Measurements from ENCODE around the gene RMDN2. TPM values are rescaled to one million over a fixed set of nuclear protein-coding genes. Genes with fewer than 3 reads are reported as not detected.

Gene RMDN2
- total RNA-seq, 3 donors from 2014 or later (not counting 1 experiment from before 2014, with no cell fraction given), result 8.4 to 10.9 (median 8.4) TPM

DNA sequence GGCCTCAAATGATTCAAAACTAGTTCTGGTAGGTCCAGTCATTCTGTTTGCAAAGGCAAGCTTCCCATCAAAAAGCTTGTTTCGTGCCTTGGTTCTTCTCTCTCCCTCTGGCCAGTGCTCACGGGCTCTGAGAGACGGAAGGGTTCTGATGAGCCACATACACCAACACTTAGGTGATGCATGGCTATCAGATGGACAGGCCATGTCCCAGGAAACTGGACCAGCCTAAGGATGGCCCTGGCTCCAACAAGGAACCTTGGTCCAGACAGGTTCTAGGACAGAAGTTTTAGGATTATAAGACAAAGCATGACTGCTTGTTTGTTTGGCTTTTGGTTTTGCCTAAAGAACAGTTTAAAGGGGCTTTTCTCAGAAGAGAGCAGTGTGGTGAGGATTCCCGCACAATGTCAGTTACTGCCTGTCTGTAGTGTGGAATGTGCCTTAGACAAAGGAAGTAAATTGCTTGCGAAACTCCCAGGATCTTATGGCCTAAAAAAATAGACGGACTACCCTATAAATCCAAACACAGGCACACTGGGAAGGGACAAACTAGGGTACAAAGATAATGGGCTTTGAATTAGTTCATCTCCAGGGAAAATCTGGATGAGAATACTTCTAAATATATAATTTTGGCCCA lies 140.5 kb downstream of the RMDN2 start:
- TF ChIP-seq, protein P1, sequence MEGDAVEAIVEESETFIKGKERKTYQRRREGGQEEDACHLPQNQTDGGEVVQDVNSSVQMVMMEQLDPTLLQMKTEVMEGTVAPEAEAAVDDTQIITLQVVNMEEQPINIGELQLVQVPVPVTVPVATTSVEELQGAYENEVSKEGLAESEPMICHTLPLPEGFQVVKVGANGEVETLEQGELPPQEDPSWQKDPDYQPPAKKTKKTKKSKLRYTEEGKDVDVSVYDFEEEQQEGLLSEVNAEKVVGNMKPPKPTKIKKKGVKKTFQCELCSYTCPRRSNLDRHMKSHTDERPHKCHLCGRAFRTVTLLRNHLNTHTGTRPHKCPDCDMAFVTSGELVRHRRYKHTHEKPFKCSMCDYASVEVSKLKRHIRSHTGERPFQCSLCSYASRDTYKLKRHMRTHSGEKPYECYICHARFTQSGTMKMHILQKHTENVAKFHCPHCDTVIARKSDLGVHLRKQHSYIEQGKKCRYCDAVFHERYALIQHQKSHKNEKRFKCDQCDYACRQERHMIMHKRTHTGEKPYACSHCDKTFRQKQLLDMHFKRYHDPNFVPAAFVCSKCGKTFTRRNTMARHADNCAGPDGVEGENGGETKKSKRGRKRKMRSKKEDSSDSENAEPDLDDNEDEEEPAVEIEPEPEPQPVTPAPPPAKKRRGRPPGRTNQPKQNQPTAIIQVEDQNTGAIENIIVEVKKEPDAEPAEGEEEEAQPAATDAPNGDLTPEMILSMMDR (IDR thresholded peaks at IDR 0.05), result no peak
- Histone ChIP-seq H3K27me3 (ENCODE audit: control insufficient read depth, insufficient read depth, low read length) (peaks cover 4% of the 10 kb centered on the region), H3K9me3 (ENCODE audit: control insufficient read depth, insufficient read depth, low read length) (no peaks in the 10 kb centered on the region), H3K27ac (ENCODE audit: low read length) (no peak overlapping the region), H3K4me3 (ENCODE audit: low read length) (no peak overlapping the region), H3K36me3 (ENCODE audit: control insufficient read depth, insufficient read depth, low read length) (no peaks in the 10 kb centered on the region), H3K4me1 (ENCODE audit: control insufficient read depth, insufficient read depth, low read length) (no peaks in the 10 kb centered on the region)
- Mint-ChIP-seq H3K4me1 (no peaks in the 10 kb centered on the region), H3K4me3 (no peak overlapping the region), H3K9me3 (no peaks in the 10 kb centered on the region), H3K36me3 (no peaks in the 10 kb centered on the region), H3K27me3 (ENCODE audit: low read depth in 2 of 2) (peaks cover 0 to 22% of the 10 kb centered on the region in 2 donors), H3K27ac (no peak overlapping the region)
- 97% methylated on average over 4 of the region's 6 CpGs for WGBS (ENCODE audit: insufficient coverage)
- intact Hi-C loops (cut with micrococcal nuclease), result no loop called here
- ATAC-seq (no peak), DNase-seq (no peak)

GRCh38 chr2:38066421-38067115 lies 141.5 kb downstream of the RMDN2 start:
- H3K9me3 ChIP-seq (ENCODE audit: control insufficient read depth, insufficient read depth, low read length), result no peaks in the 10 kb centered on the region
- WGBS (ENCODE audit: insufficient coverage), result 95% methylated on average over 3 of the region's 6 CpGs
- peaks cover 4% of the 10 kb centered on the region for H3K27me3 ChIP-seq (ENCODE audit: control insufficient read depth, insufficient read depth, low read length)
- ATAC-seq (no peak), DNase-seq (no peak)
- Mint-ChIP-seq H3K27me3 (ENCODE audit: low read depth in 2 of 2) (peaks cover 0 to 21% of the 10 kb centered on the region in 2 donors), H3K27ac (no peak overlapping the region), H3K4me1 (no peaks in the 10 kb centered on the region), H3K36me3 (no peaks in the 10 kb centered on the region), H3K9me3 (no peaks in the 10 kb centered on the region), H3K4me3 (no peak overlapping the region)
- no peak overlapping the region for H3K4me3 ChIP-seq (ENCODE audit: low read length)
- H3K4me1 ChIP-seq (ENCODE audit: control insufficient read depth, insufficient read depth, low read length), result no peaks in the 10 kb centered on the region
- no peak overlapping the region for H3K27ac ChIP-seq (ENCODE audit: low read length)
- TF ChIP-seq, protein P1 (IDR thresholded peaks at IDR 0.05), result no peak
- intact Hi-C loops (cut with micrococcal nuclease), result no loop called here
- no peaks in the 10 kb centered on the region for H3K36me3 ChIP-seq (ENCODE audit: control insufficient read depth, insufficient read depth, low read length)

Other genes with a start within 250 kb of the RMDN2 start
- 1 to 10 TPM in 2 of 3 donors, not detected in 1; 1.4 to 5.0 TPM for gene CYP1B1, start 150.9 kb downstream of the RMDN2 start, total RNA-seq

All from natural killer cell (primary cell).